Measurements from ENCODE around the gene KIAA1191.
A peak's percentile ranks its signal among the peaks of the same experiment; 100 is the strongest.

The KIAA1191 gene

DNA sequence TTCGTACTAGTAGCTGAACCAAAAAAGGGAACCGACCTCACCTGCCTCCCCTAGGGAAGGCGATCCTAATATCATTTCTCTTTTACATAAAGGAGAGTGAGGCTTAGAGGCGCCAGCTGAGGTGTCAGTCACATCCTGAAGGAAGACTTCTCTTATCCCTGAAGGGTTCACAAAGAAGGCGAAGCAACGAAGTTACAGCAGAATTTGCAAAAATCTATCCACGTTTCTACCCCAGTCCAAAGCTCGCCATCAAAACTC is 598 bp upstream of the KIAA1191 start:
- no peak overlapping the region for H3K9ac ChIP-seq (ENCODE audit: low read depth, low read length, poor library complexity, severe bottlenecking)
- no peak for TF ChIP-seq EZH2phosphoT487 (IDR thresholded peaks at IDR 0.05; ENCODE audit: borderline replicate concordance)
- H2AFZ ChIP-seq (ENCODE audit: low read length), result peak overlapping the region; percentile 57; the same call in 1 of the 2 replicates
- H4K20me1 ChIP-seq (ENCODE audit: insufficient read depth, low read length, poor library complexity, severe bottlenecking), result peaks cover 15% of the 10 kb centered on the region
- H3K9me2 ChIP-seq (replicated peaks; ENCODE audit: low read depth, low read length), result no peaks in the 10 kb centered on the region
- peak overlapping the region; percentile 72 for H3K4me2 ChIP-seq (ENCODE audit: low read depth, low read length, poor library complexity, severe bottlenecking)
- no peaks in the 10 kb centered on the region for H3K36me3 ChIP-seq (ENCODE audit: insufficient read depth, low read length)
- H3K79me2 ChIP-seq (ENCODE audit: insufficient read depth, low read length), result peaks cover 32% of the 10 kb centered on the region
- no peaks in the 10 kb centered on the region for H3K27me3 ChIP-seq (ENCODE audit: insufficient read depth, low read length, poor library complexity, severe bottlenecking)
- peaks cover 12% of the 10 kb centered on the region for H3K4me1 ChIP-seq (ENCODE audit: insufficient read depth, low read length, poor library complexity, severe bottlenecking)
- no peaks in the 10 kb centered on the region for H3K9me3 ChIP-seq (ENCODE audit: insufficient read depth, low read depth, low read length)
- H3K4me3 ChIP-seq (ENCODE audit: low read length, poor library complexity, severe bottlenecking), result peak overlapping the region; percentile 81
- H3F3A ChIP-seq (ENCODE audit: low read depth), result no peaks in the 10 kb centered on the region

DNA sequence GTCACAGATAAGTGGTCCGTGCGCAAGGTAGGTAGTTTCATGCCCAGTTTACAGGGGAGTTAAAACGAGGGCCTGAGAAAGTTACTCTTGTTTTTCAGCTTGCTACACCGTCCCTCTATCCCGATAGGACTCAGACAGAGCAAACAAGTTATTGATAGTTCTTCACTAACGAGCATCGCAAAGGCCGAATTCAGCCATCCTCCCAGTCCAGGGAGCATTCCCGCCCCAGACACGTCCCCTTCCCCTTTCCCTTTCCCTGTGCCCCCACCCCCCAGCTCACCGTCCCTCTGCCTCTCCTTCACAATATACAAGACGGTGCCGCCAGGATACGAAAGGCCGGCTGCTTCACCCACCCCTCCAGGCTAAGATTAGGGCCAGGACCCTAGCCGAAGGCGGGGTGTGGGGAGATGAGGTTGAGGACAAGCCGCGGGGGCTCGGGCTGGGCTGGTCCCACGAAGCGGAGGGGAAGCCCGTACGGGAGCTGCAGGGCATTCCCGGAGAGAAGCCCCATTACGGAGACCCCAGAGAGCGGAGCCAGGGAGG is 599 bp downstream of the KIAA1191 start:
- H4K20me1 ChIP-seq (ENCODE audit: insufficient read depth, low read length, poor library complexity, severe bottlenecking), result peaks cover 18% of the 10 kb centered on the region
- peaks cover 12% of the 10 kb centered on the region for H3K4me1 ChIP-seq (ENCODE audit: insufficient read depth, low read length, poor library complexity, severe bottlenecking)
- H3K79me2 ChIP-seq (ENCODE audit: insufficient read depth, low read length), result peaks cover 44% of the 10 kb centered on the region
- no peaks in the 10 kb centered on the region for H3F3A ChIP-seq (ENCODE audit: low read depth)
- no peaks in the 10 kb centered on the region for H3K9me3 ChIP-seq (ENCODE audit: insufficient read depth, low read depth, low read length)
- peak overlapping the region; percentile 69 for H2AFZ ChIP-seq (ENCODE audit: low read length)
- H3K27me3 ChIP-seq (ENCODE audit: insufficient read depth, low read length, poor library complexity, severe bottlenecking), result no peaks in the 10 kb centered on the region
- H3K9ac ChIP-seq (ENCODE audit: low read depth, low read length, poor library complexity, severe bottlenecking), result peak overlapping the region; percentile 89
- H3K4me3 ChIP-seq (ENCODE audit: low read length, poor library complexity, severe bottlenecking), result peak overlapping the region; percentile 81
- no peaks in the 10 kb centered on the region for H3K36me3 ChIP-seq (ENCODE audit: insufficient read depth, low read length)
- TF ChIP-seq, protein P1, sequence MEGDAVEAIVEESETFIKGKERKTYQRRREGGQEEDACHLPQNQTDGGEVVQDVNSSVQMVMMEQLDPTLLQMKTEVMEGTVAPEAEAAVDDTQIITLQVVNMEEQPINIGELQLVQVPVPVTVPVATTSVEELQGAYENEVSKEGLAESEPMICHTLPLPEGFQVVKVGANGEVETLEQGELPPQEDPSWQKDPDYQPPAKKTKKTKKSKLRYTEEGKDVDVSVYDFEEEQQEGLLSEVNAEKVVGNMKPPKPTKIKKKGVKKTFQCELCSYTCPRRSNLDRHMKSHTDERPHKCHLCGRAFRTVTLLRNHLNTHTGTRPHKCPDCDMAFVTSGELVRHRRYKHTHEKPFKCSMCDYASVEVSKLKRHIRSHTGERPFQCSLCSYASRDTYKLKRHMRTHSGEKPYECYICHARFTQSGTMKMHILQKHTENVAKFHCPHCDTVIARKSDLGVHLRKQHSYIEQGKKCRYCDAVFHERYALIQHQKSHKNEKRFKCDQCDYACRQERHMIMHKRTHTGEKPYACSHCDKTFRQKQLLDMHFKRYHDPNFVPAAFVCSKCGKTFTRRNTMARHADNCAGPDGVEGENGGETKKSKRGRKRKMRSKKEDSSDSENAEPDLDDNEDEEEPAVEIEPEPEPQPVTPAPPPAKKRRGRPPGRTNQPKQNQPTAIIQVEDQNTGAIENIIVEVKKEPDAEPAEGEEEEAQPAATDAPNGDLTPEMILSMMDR (conservative IDR thresholded peaks at IDR 0.05; ENCODE audit: low read length), result no peak
- TF ChIP-seq EZH2phosphoT487 (IDR thresholded peaks at IDR 0.05; ENCODE audit: borderline replicate concordance), result no peak
- peak overlapping the region; percentile 79 for H3K4me2 ChIP-seq (ENCODE audit: low read depth, low read length, poor library complexity, severe bottlenecking)
- H3K9me2 ChIP-seq (replicated peaks; ENCODE audit: low read depth, low read length), result no peaks in the 10 kb centered on the region

DNA sequence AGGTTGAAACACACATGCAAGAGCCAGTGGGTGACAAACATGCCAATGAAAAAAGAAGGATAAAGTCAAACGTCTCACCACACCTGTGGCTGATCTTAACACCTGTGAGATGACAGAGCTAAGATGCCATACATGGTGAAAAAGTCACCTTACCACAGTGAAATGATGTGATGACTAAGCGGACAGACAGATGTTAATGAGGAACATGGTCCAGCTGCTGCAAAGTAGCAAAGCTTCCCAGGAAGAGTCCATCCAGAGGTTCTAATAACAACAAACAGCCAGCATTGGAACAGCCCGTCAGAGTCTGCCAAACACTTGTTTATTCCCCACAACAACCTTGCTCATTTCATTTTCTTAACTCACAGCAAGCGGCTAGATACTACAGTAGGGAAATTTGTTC is 1.9 kb downstream of the KIAA1191 start:
- Histone ChIP-seq H2AFZ (ENCODE audit: low read length) (no peak overlapping the region), H3K4me2 (ENCODE audit: low read depth, low read length, poor library complexity, severe bottlenecking) (peak overlapping the region; percentile 53), H3K4me3 (ENCODE audit: low read length, poor library complexity, severe bottlenecking) (peak overlapping the region; percentile 48), H3K36me3 (ENCODE audit: insufficient read depth, low read length) (no peaks in the 10 kb centered on the region), H3K4me1 (ENCODE audit: insufficient read depth, low read length, poor library complexity, severe bottlenecking) (peaks cover 12% of the 10 kb centered on the region), H3F3A (ENCODE audit: low read depth) (no peaks in the 10 kb centered on the region), H3K9ac (ENCODE audit: low read depth, low read length, poor library complexity, severe bottlenecking) (no peak overlapping the region), H3K9me2 (replicated peaks; ENCODE audit: low read depth, low read length) (no peaks in the 10 kb centered on the region), H3K27me3 (ENCODE audit: insufficient read depth, low read length, poor library complexity, severe bottlenecking) (no peaks in the 10 kb centered on the region), H4K20me1 (ENCODE audit: insufficient read depth, low read length, poor library complexity, severe bottlenecking) (peaks cover 22% of the 10 kb centered on the region), H3K9me3 (ENCODE audit: insufficient read depth, low read depth, low read length) (no peaks in the 10 kb centered on the region), H3K79me2 (ENCODE audit: insufficient read depth, low read length) (peaks cover 50% of the 10 kb centered on the region)
- no peak for TF ChIP-seq EZH2phosphoT487 (IDR thresholded peaks at IDR 0.05; ENCODE audit: borderline replicate concordance)
- TF ChIP-seq, protein P1 (conservative IDR thresholded peaks at IDR 0.05; ENCODE audit: low read length), result no peak

DNA sequence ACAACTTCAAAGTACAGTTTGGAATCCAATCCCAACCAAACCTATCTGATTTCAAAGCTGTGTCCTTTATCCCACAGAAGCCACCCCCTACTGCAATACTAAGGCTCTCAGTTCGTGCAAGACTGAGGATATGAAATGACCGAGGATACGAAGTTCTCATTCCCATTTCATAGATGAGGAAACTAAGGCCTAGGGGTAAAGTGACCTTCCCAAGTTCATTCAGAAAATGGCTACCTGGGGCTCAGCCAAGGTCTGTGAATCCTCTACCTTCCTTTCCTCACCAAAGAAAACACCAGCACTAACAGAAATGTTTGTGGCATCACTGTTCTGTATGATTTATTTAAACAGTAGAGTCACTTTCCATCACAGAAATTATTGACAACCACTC is 5.4 kb downstream of the KIAA1191 start:
- no peak overlapping the region for H2AFZ ChIP-seq (ENCODE audit: low read length)
- H3K4me3 ChIP-seq (ENCODE audit: low read length, poor library complexity, severe bottlenecking), result no peak overlapping the region
- no peaks in the 10 kb centered on the region for H3K9me2 ChIP-seq (replicated peaks; ENCODE audit: low read depth, low read length)
- no peaks in the 10 kb centered on the region for H3K9me3 ChIP-seq (ENCODE audit: insufficient read depth, low read depth, low read length)
- no peak overlapping the region for H3K4me2 ChIP-seq (ENCODE audit: low read depth, low read length, poor library complexity, severe bottlenecking)
- H3K27me3 ChIP-seq (ENCODE audit: insufficient read depth, low read length, poor library complexity, severe bottlenecking), result no peaks in the 10 kb centered on the region
- peaks cover 11% of the 10 kb centered on the region; the same call in 1 of the 2 replicates for H3K36me3 ChIP-seq (ENCODE audit: insufficient read depth, low read length)
- H3K4me1 ChIP-seq (ENCODE audit: insufficient read depth, low read length, poor library complexity, severe bottlenecking), result peaks cover 5% of the 10 kb centered on the region
- H4K20me1 ChIP-seq (ENCODE audit: insufficient read depth, low read length, poor library complexity, severe bottlenecking), result peaks cover 24% of the 10 kb centered on the region
- TF ChIP-seq, protein P1 (conservative IDR thresholded peaks at IDR 0.05; ENCODE audit: low read length), result no peak
- TF ChIP-seq EZH2phosphoT487 (IDR thresholded peaks at IDR 0.05; ENCODE audit: borderline replicate concordance), result no peak
- H3K79me2 ChIP-seq (ENCODE audit: insufficient read depth, low read length), result peaks cover 57% of the 10 kb centered on the region
- no peaks in the 10 kb centered on the region for H3F3A ChIP-seq (ENCODE audit: low read depth)
- H3K9ac ChIP-seq (ENCODE audit: low read depth, low read length, poor library complexity, severe bottlenecking), result no peak overlapping the region

Measured in Loucy (cell line).